Measurements from ENCODE around the gene NMNAT2. TPM values are rescaled to one million over a fixed set of nuclear protein-coding genes. Genes with fewer than 3 reads are reported as not detected.

Gene NMNAT2
- total RNA-seq, 1 donor from 2014 or later = 0.49 TPM

DNA sequence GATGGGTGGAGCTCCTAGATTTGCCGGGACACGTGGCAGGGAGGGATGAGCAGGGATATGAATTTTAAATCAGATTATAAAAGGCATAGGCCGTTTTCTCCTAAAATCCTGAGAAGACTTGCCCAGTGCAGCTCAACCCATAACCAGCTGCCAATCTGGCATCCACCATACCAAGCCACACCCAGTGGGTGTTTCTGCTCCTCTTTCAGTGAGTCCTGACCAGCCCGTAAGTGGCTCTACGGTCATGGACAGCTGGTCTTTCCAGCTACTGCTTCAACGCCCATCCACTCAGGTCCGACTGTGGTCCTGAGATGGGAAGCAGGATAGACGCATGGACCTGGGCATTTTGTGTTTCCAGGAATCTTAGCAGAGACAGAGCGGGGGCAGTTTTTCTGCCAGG lies 124.9 kb downstream of the NMNAT2 start:
- Histone ChIP-seq H3K4me2 (no peak overlapping the region), H3K79me2 (ENCODE audit: low read depth) (no peaks in the 10 kb centered on the region), H3K27me3 (no peaks in the 10 kb centered on the region), H3F3A (ENCODE audit: low read depth) (no peaks in the 10 kb centered on the region), H3K9ac (no peak overlapping the region), H3K36me3 (no peaks in the 10 kb centered on the region), H3K27ac (no peak overlapping the region), H3K9me3 (ENCODE audit: low read depth) (no peaks in the 10 kb centered on the region), H4K20me1 (ENCODE audit: low read depth) (no peaks in the 10 kb centered on the region), H3K4me3 (no peak overlapping the region), H2AFZ (replicated peaks) (no peak overlapping the region), H3K4me1 (peaks cover 18% of the 10 kb centered on the region)
- no peak for DNase-seq (ENCODE audit: low spot score)
- TF ChIP-seq EZH2 (IDR thresholded peaks at IDR 0.05) = no peak
- TF ChIP-seq CTCF (IDR thresholded peaks at IDR 0.05) = no peak
- TF ChIP-seq EZH2phosphoT487 (IDR thresholded peaks at IDR 0.05) = no peak
- Mint-ChIP-seq H3K4me1 (peaks cover 14% of the 10 kb centered on the region), H3K36me3 (peaks cover 2% of the 10 kb centered on the region), H3K9me3 (no peaks in the 10 kb centered on the region), H3K27ac (no peak overlapping the region), H3K27me3 (ENCODE audit: insufficient read depth, low read depth) (peaks cover 2% of the 10 kb centered on the region), H3K4me3 (no peak overlapping the region)

- Mint-ChIP-seq H3K27me3 (ENCODE audit: insufficient read depth, low read depth) (no peaks in the 10 kb centered on the region), H3K27ac (no peak overlapping the region), H3K4me1 (peaks cover 24% of the 10 kb centered on the region), H3K4me3 (peak overlapping the region; percentile 17), H3K36me3 (peaks cover 2% of the 10 kb centered on the region), H3K9me3 (no peaks in the 10 kb centered on the region)
- no peaks in the 10 kb centered on the region for H3K9me3 ChIP-seq (ENCODE audit: low read depth)
- H3K4me3 ChIP-seq = no peak overlapping the region
- TF ChIP-seq CTCF (IDR thresholded peaks at IDR 0.05) = no peak
- no peak for TF ChIP-seq EZH2 (IDR thresholded peaks at IDR 0.05)
- TF ChIP-seq EZH2phosphoT487 (IDR thresholded peaks at IDR 0.05) = no peak
- peaks cover 18% of the 10 kb centered on the region for H3K4me1 ChIP-seq
- H3K4me2 ChIP-seq = no peak overlapping the region
- H3K27me3 ChIP-seq = no peaks in the 10 kb centered on the region
- H2AFZ ChIP-seq (replicated peaks) = no peak overlapping the region
- no peaks in the 10 kb centered on the region for H3F3A ChIP-seq (ENCODE audit: low read depth)
- no peaks in the 10 kb centered on the region for H3K79me2 ChIP-seq (ENCODE audit: low read depth)
- no peaks in the 10 kb centered on the region for H3K36me3 ChIP-seq
- no peak for DNase-seq (ENCODE audit: low spot score)
- H4K20me1 ChIP-seq (ENCODE audit: low read depth) = no peaks in the 10 kb centered on the region
- no peak overlapping the region for H3K9ac ChIP-seq
- no peak overlapping the region for H3K27ac ChIP-seq
These were observed 126.2 kb downstream of the NMNAT2 start for GRCh38 chr1:183291802-183292514.

DNA sequence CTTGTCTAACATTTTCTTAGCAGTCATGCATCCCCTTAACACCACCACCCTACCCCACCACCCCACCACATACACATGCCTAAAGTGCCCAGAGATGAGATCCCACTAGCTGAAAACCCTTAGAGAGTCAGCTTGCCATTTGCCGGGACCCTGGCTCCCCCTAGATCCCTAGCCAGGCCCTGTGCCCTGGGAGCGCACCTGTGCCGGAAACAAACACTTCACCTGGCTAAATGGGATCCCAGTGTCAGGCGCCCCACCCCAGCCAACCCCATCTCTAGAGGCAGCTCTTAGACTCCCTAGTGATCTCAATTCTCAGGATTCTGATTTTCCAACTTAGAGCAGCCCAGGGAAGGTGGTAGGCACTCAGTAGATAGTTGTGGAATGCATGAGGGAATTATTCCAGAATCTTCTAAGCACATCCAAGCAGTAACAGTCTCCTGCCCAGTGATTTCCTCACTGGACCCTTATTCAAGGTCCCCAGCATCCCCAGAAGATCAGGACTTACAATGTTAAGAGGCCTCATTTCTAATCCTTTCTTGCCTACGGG lies 126.9 kb downstream of the NMNAT2 start:
- Mint-ChIP-seq H3K36me3 (peaks cover 2% of the 10 kb centered on the region), H3K4me1 (peaks cover 29% of the 10 kb centered on the region), H3K9me3 (no peaks in the 10 kb centered on the region), H3K27me3 (ENCODE audit: insufficient read depth, low read depth) (no peaks in the 10 kb centered on the region), H3K27ac (no peak overlapping the region), H3K4me3 (no peak overlapping the region)
- Histone ChIP-seq H3K9me3 (ENCODE audit: low read depth) (no peaks in the 10 kb centered on the region), H3K4me1 (peaks cover 18% of the 10 kb centered on the region), H3F3A (ENCODE audit: low read depth) (no peaks in the 10 kb centered on the region), H2AFZ (replicated peaks) (no peak overlapping the region), H3K36me3 (no peaks in the 10 kb centered on the region), H3K27me3 (no peaks in the 10 kb centered on the region), H3K27ac (no peak overlapping the region), H3K9ac (no peak overlapping the region), H3K4me2 (no peak overlapping the region), H3K4me3 (no peak overlapping the region), H4K20me1 (ENCODE audit: low read depth) (no peaks in the 10 kb centered on the region), H3K79me2 (ENCODE audit: low read depth) (no peaks in the 10 kb centered on the region)
- DNase-seq (ENCODE audit: low spot score) = no peak
- TF ChIP-seq EZH2phosphoT487 (IDR thresholded peaks at IDR 0.05) (no peak), EZH2 (IDR thresholded peaks at IDR 0.05) (no peak), CTCF (IDR thresholded peaks at IDR 0.05) (no peak)
